GM23338 (cell line): ENCODE results near the gene INPP4B. TPM values are rescaled to one million over a fixed set of nuclear protein-coding genes. Genes with fewer than 3 reads are reported as not detected.

Experiments used
- CTCF ChIP-seq, 2 experiments: fragments of 200-600 bp in 1 of 2; sonication (generic) in 1 of 2; conservative IDR thresholded peaks; 2 replicates each; pipeline versions ENCODE4 v1.5.1 to v1.6.1; 2016 to 2017; ENCODE audit warnings: antibody characterized with exemption in 2 of 2, low read depth in 2 of 2, mild to moderate bottlenecking in 2 of 2, moderate library complexity in 1 of 2
- EZH2phosphoT487 ChIP-seq: fragments of 200-600 bp; sonication (generic); IDR thresholded peaks from one replicate; pipeline ENCODE4 v1.8.1; 2018; ENCODE audit warnings: antibody characterized with exemption; ENCODE audit not compliant: unreplicated experiment
- JUNB ChIP-seq: IDR thresholded peaks from one replicate; pipeline ENCODE4 v1.6.1; 2016; ENCODE audit warnings: antibody characterized with exemption; ENCODE audit not compliant: unreplicated experiment
- POLR2AphosphoS5 ChIP-seq: IDR thresholded peaks from 2 replicates; pipeline ENCODE4 v1.6.1; 2016; ENCODE audit warnings: antibody characterized with exemption, low read depth
- REST ChIP-seq: IDR thresholded peaks from one replicate; pipeline ENCODE4 v1.6.1; 2018; ENCODE audit warnings: antibody characterized with exemption; ENCODE audit not compliant: unreplicated experiment
- STAT1 ChIP-seq: IDR thresholded peaks from one replicate; pipeline ENCODE4 v1.6.1; 2016; ENCODE audit warnings: antibody characterized with exemption; ENCODE audit not compliant: unreplicated experiment
- ZNF114 ChIP-seq: fragments of 250-450 bp; sonication (Bioruptor Pico); IDR thresholded peaks from 2 replicates; pipeline ENCODE4 v1.5.0; 2020; ENCODE audit warnings: mild to moderate bottlenecking, moderate library complexity
- ZNF331 ChIP-seq: fragments of 250-450 bp; sonication (Bioruptor Pico); IDR thresholded peaks from 2 replicates; pipeline ENCODE4 v1.5.0; 2020; ENCODE audit warnings: low read depth, mild to moderate bottlenecking, moderate library complexity
- ZNF462 ChIP-seq: fragments of 250-450 bp; sonication (Bioruptor Pico); IDR thresholded peaks from 2 replicates; pipeline ENCODE4 v1.5.0; 2020; ENCODE audit warnings: mild to moderate bottlenecking, moderate library complexity
- polyA plus RNA-seq: library from polyadenylated mRNA; unstranded; fragments of >200 nt; fragmentation: Nextera tagmentation; extraction: Ambion mirVana; gene quantifications from 2 replicates; pipeline ENCODE4 v1.2.1, GENCODE V29; 2016
- total RNA-seq: library from RNA; depleted of rRNA; stranded (reverse); fragments of >200 nt; shearing (Covaris generic); gene quantifications from 2 replicates; pipeline ENCODE4 v1.2.3, GENCODE V29; 2014

Gene INPP4B
- total and polyA plus RNA-seq, 2 experiments from 2014 or later, result 0.11 to 0.14 TPM

- TF ChIP-seq ZNF462 (CRISPR knock-in tag) (no peak), STAT1 (no peak), EZH2phosphoT487 (no peak), ZNF114 (CRISPR knock-in tag) (no peak), CTCF (conservative IDR thresholded peaks at IDR 0.05; ENCODE audit: low read depth in 2 of 2) (no peak), ZNF331 (no peak), POLR2AphosphoS5 (no peak), JUNB (no peak), REST (no peak)
Observed at GRCh38 chr4:142447009-142447408, 399.1 kb downstream of the INPP4B start (continued).
